ENCODE measurements around the gene REEP1.

DNA sequence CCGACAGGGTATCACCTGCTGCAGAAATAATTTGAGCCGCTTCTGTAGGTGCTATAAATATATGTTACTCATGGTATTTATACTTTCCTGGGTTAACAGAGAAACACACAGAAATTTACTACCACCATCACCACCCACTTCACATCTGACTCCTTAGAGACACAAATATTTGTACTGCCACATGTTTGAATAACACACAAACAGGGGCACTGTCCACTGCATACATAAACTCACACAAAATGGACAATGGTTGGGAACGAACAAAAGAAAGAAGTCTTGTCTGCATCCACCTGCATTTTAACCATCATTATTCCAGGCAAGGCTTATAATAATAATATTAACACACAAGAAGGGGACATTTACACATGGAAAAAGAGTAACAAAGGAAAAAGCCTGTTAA, 166.1 kb downstream of the REEP1 start:
- TF ChIP-seq, protein P1, sequence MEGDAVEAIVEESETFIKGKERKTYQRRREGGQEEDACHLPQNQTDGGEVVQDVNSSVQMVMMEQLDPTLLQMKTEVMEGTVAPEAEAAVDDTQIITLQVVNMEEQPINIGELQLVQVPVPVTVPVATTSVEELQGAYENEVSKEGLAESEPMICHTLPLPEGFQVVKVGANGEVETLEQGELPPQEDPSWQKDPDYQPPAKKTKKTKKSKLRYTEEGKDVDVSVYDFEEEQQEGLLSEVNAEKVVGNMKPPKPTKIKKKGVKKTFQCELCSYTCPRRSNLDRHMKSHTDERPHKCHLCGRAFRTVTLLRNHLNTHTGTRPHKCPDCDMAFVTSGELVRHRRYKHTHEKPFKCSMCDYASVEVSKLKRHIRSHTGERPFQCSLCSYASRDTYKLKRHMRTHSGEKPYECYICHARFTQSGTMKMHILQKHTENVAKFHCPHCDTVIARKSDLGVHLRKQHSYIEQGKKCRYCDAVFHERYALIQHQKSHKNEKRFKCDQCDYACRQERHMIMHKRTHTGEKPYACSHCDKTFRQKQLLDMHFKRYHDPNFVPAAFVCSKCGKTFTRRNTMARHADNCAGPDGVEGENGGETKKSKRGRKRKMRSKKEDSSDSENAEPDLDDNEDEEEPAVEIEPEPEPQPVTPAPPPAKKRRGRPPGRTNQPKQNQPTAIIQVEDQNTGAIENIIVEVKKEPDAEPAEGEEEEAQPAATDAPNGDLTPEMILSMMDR (conservative IDR thresholded peaks at IDR 0.05; ENCODE audit: low read depth, low read length) = no peak
- no peak for TF ChIP-seq EZH2 (IDR thresholded peaks at IDR 0.05; ENCODE audit: borderline replicate concordance, low read depth, low read length, poor library complexity, severe bottlenecking)
